ENCODE data around the gene CLDN14. TPM values are rescaled to one million over a fixed set of nuclear protein-coding genes. Genes with fewer than 3 reads are reported as not detected.
A peak's percentile ranks its signal among the peaks of the same experiment; 100 is the strongest.

CLDN14 gene
- total RNA-seq (ENCODE audit: low replicate concordance), result not detected in 2 replicates

GRCh38 chr21:36479415-36480402 lies at the start of gene CLDN14:
CLDN14 (minus strand) TSS chr21:36480122; CDS start chr21:36461695, 18,427 bp downstream.
- H4K20me1 ChIP-seq (ENCODE audit: low read depth), result no peaks in the 10 kb centered on the region
- no peaks in the 10 kb centered on the region for H3K4me1 ChIP-seq
- no peaks in the 10 kb centered on the region for H3K9me3 ChIP-seq (ENCODE audit: low read depth)
- no peaks in the 10 kb centered on the region for H3K79me2 ChIP-seq (ENCODE audit: low read depth)
- H3K4me3 ChIP-seq, result no peak within 1 kb of the TSS
- H3K4me2 ChIP-seq, result no peak within 1 kb of the TSS
- H3K9ac ChIP-seq, result no peak within 1 kb of the TSS
- no peaks in the 10 kb centered on the region for H3K27me3 ChIP-seq
- H3F3A ChIP-seq (ENCODE audit: low read depth), result no peaks in the 10 kb centered on the region
- Mint-ChIP-seq H3K4me3 (no peak within 1 kb of the TSS), H3K27me3 (ENCODE audit: insufficient read depth, low read depth) (peaks cover 4% of the 10 kb centered on the region), H3K4me1 (peaks cover 5% of the 10 kb centered on the region), H3K36me3 (no peaks in the 10 kb centered on the region), H3K27ac (no peak within 1 kb of the TSS), H3K9me3 (no peaks in the 10 kb centered on the region)
- H2AFZ ChIP-seq (replicated peaks), result peak within 1 kb of the TSS; percentile 29
- no peaks in the 10 kb centered on the region for H3K36me3 ChIP-seq
- DNase-seq (ENCODE audit: low spot score), result no peak
- H3K27ac ChIP-seq, result no peak within 1 kb of the TSS
- no peak for TF ChIP-seq EZH2 (IDR thresholded peaks at IDR 0.05)
- TF ChIP-seq CTCF (IDR thresholded peaks at IDR 0.05), result no peak
- TF ChIP-seq EZH2phosphoT487 (IDR thresholded peaks at IDR 0.05), result no peak

GRCh38 chr21:36528716-36529115 lies 48.8 kb upstream of the CLDN14 start:
- Histone ChIP-seq H3K9ac (no peak overlapping the region), H3K4me1 (no peaks in the 10 kb centered on the region), H3K9me3 (ENCODE audit: low read depth) (no peaks in the 10 kb centered on the region), H3K4me2 (no peak overlapping the region), H4K20me1 (ENCODE audit: low read depth) (no peaks in the 10 kb centered on the region), H3K27ac (no peak overlapping the region), H3F3A (ENCODE audit: low read depth) (no peaks in the 10 kb centered on the region), H3K27me3 (no peaks in the 10 kb centered on the region), H3K79me2 (ENCODE audit: low read depth) (no peaks in the 10 kb centered on the region), H3K4me3 (no peak overlapping the region), H2AFZ (replicated peaks) (no peak overlapping the region), H3K36me3 (no peaks in the 10 kb centered on the region)
- Mint-ChIP-seq H3K27ac (no peak overlapping the region), H3K27me3 (ENCODE audit: insufficient read depth, low read depth) (no peaks in the 10 kb centered on the region), H3K9me3 (no peaks in the 10 kb centered on the region), H3K4me1 (no peaks in the 10 kb centered on the region), H3K36me3 (no peaks in the 10 kb centered on the region), H3K4me3 (no peak overlapping the region)
- TF ChIP-seq EZH2 (IDR thresholded peaks at IDR 0.05), result no peak
- TF ChIP-seq EZH2phosphoT487 (IDR thresholded peaks at IDR 0.05), result no peak
- no peak for TF ChIP-seq CTCF (IDR thresholded peaks at IDR 0.05)
- no peak for DNase-seq (ENCODE audit: low spot score)

GRCh38 chr21:36527317-36527716 lies 47.4 kb upstream of the CLDN14 start:
- no peak overlapping the region for H3K4me3 Mint-ChIP-seq
- Histone ChIP-seq H3K36me3 (no peaks in the 10 kb centered on the region), H3K9me3 (ENCODE audit: low read depth) (no peaks in the 10 kb centered on the region), H2AFZ (replicated peaks) (no peak overlapping the region), H3K4me2 (no peak overlapping the region), H3K4me1 (no peaks in the 10 kb centered on the region), H3K4me3 (no peak overlapping the region), H3K27me3 (no peaks in the 10 kb centered on the region), H3K27ac (no peak overlapping the region), H4K20me1 (ENCODE audit: low read depth) (no peaks in the 10 kb centered on the region), H3F3A (ENCODE audit: low read depth) (no peaks in the 10 kb centered on the region), H3K9ac (no peak overlapping the region), H3K79me2 (ENCODE audit: low read depth) (no peaks in the 10 kb centered on the region)
- no peaks in the 10 kb centered on the region for H3K9me3 Mint-ChIP-seq
- no peaks in the 10 kb centered on the region for H3K36me3 Mint-ChIP-seq
- no peaks in the 10 kb centered on the region for H3K4me1 Mint-ChIP-seq
- peaks cover 2% of the 10 kb centered on the region for H3K27me3 Mint-ChIP-seq (ENCODE audit: insufficient read depth, low read depth)
- H3K27ac Mint-ChIP-seq, result no peak overlapping the region
- TF ChIP-seq CTCF (IDR thresholded peaks at IDR 0.05), result no peak
- TF ChIP-seq EZH2 (IDR thresholded peaks at IDR 0.05), result no peak
- no peak for TF ChIP-seq EZH2phosphoT487 (IDR thresholded peaks at IDR 0.05)
- DNase-seq (ENCODE audit: low spot score), result no peak

All from neural progenitor cell (in vitro differentiated cells).